Prostate gland (tissue), 2 donors: Measurements from ENCODE around the gene C21orf58. TPM values are rescaled to one million over a fixed set of nuclear protein-coding genes. Genes with fewer than 3 reads are reported as not detected.

ENCODE experiments used
- DNase-seq: peaks from one replicate; pipeline ENCODE4 v3.0.0-alpha.2; 2019; ENCODE audit warnings: low spot score
- H3K27ac ChIP-seq, 2 donors: fragments of 200-600 bp; sonication (generic); 2 replicates each; pipeline ENCODE4 v1.5.1; 2017 to 2019
- H3K27me3 ChIP-seq: fragments of 200-600 bp; sonication (generic); replicated peaks from 2 replicates; pipeline ENCODE4 v1.5.1; 2019; ENCODE audit not compliant: insufficient read depth
- H3K36me3 ChIP-seq, 2 donors: fragments of 200-600 bp; sonication (generic); 1 replicate in 1 of 2; 2 replicates in 1 of 2; pipeline versions ENCODE4 v1.5.1 to v1.8.1; 2017 to 2019
- H3K4me1 ChIP-seq: fragments of 200-600 bp; sonication (generic); replicated peaks from 2 replicates; pipeline ENCODE4 v1.5.1; 2019
- H3K4me3 ChIP-seq, 2 donors: fragments of 200-600 bp; sonication (generic); 2 replicates each; pipeline ENCODE4 v1.5.1; 2017 to 2019
- H3K9me3 ChIP-seq: fragments of 200-600 bp; sonication (generic); 2 replicates; pipeline ENCODE4 v1.5.1; 2017
- CTCF ChIP-seq, 4 experiments: fragments of 200-600 bp in 2 of 4; fragments of 450-650 bp in 2 of 4; sonication (generic) in 2 of 4; IDR thresholded peaks; 1 replicate in 3 of 4; 2 replicates in 1 of 4; pipeline ENCODE4 v1.5.1; 2016 to 2019; ENCODE audit warnings: antibody characterized with exemption in 4 of 4, mild to moderate bottlenecking in 2 of 4, moderate library complexity in 2 of 4
- POLR2A ChIP-seq: fragments of 450-650 bp; IDR thresholded peaks from one replicate; pipeline ENCODE4 v1.6.1; 2016; ENCODE audit warnings: antibody characterized with exemption, mild to moderate bottlenecking
- POLR2AphosphoS5 ChIP-seq: sonication (generic); formaldehyde crosslinking; IDR thresholded peaks from one replicate; pipeline ENCODE4 v1.6.1; 2017; ENCODE audit warnings: antibody characterized with exemption
- WGBS: methylation state at CpG from one replicate; pipeline ENCODE4 v1.1.5; 2018; 5-methylcytosine and 5-hydroxymethylcytosine counted together
- intact Hi-C: fragments of 100-400 bp; cut with DNase I; formaldehyde crosslinking; loops from one replicate; pipeline ENCODE4 v1.14.2; 2022
- total RNA-seq, 2 donors: library from RNA; depleted of rRNA; stranded (reverse); fragments of >200 nt; gene quantifications; one replicate each; pipeline ENCODE4 v1.1.0, GENCODE V29; 2016

Gene C21orf58
- total RNA-seq, 2 donors from 2014 or later = 4.0 to 8.9 TPM

GRCh38 chr21:46286648-46287002 is 37.0 kb downstream of the C21orf58 start:
- under 1% methylated on average over 16 of the region's 16 CpGs for WGBS
- intact Hi-C loops = loop anchor here (5.0 to 10.0 kb wide), 2 partner anchors 36 to 142 kb away; partner anchors contain the start of genes C21orf58 and PCNT
- peaks cover 7% of the 10 kb centered on the region for H3K4me1 ChIP-seq
- peak overlapping the region; percentile 95 to 99 for H3K4me3 ChIP-seq
- no peaks in the 10 kb centered on the region for H3K9me3 ChIP-seq
- no peak for TF ChIP-seq POLR2A
- no peak for TF ChIP-seq POLR2AphosphoS5
- TF ChIP-seq CTCF (IDR thresholded peaks at IDR 0.05) = no peak
- peak overlapping the region; percentile 93 to 94 for H3K27ac ChIP-seq
- DNase-seq = no peak
- H3K27me3 ChIP-seq = no peaks in the 10 kb centered on the region
- H3K36me3 ChIP-seq = no peaks in the 10 kb centered on the region

GRCh38 chr21:46285761-46286647 is 37.7 kb downstream of the C21orf58 start, which contains the start of gene YBEY:
Gene YBEY, plus strand, starts transcription at chr21:46286342. Its CDS starts 572 bp downstream, at chr21:46286914.
- TF ChIP-seq POLR2AphosphoS5 = peak; percentile 74
- TF ChIP-seq CTCF (IDR thresholded peaks at IDR 0.05) = peak; percentile 15 to 66 (median 46)
- peak; percentile 63 for TF ChIP-seq POLR2A
- H3K36me3 ChIP-seq = no peaks in the 10 kb centered on the region
- peak within 1 kb of the TSS; percentile 93 to 94 for H3K27ac ChIP-seq
- intact Hi-C loops = loop anchor here (5.0 to 10.0 kb wide), 2 partner anchors 36 to 141 kb away; partner anchors contain the start of genes C21orf58 and PCNT
- WGBS = under 1% methylated on average over 91 of the region's 105 CpGs
- H3K4me3 ChIP-seq = peak within 1 kb of the TSS; percentile 95 to 99
- peak; percentile 84 for DNase-seq
- H3K9me3 ChIP-seq = no peaks in the 10 kb centered on the region
- peaks cover 7% of the 10 kb centered on the region for H3K4me1 ChIP-seq
- no peaks in the 10 kb centered on the region for H3K27me3 ChIP-seq

GRCh38 chr21:46285206-46285661 is 38.4 kb downstream of the C21orf58 start, which contains the start of gene MCM3AP:
Gene MCM3AP, minus strand, starts transcription at chr21:46285611. Its CDS starts 325 bp downstream, at chr21:46285286.
- Histone ChIP-seq H3K36me3 (no peaks in the 10 kb centered on the region), H3K4me3 (peak within 1 kb of the TSS; percentile 95 to 99), H3K27ac (peak within 1 kb of the TSS; percentile 93 to 94), H3K9me3 (no peaks in the 10 kb centered on the region), H3K27me3 (no peaks in the 10 kb centered on the region), H3K4me1 (peaks cover 7% of the 10 kb centered on the region)
- DNase-seq = no peak
- 39% methylated on average over 6 of the region's 6 CpGs for WGBS
- no peak for TF ChIP-seq POLR2AphosphoS5
- TF ChIP-seq POLR2A = no peak
- TF ChIP-seq CTCF (IDR thresholded peaks at IDR 0.05) = no peak
- intact Hi-C loops = loop anchor here (5.0 to 10.0 kb wide), 2 partner anchors 37 to 140 kb away; partner anchors contain the start of genes C21orf58 and PCNT

- Histone ChIP-seq H3K9me3 (no peaks in the 10 kb centered on the region), H3K27me3 (no peaks in the 10 kb centered on the region), H3K36me3 (peaks cover 2 to 4% of the 10 kb centered on the region in 2 donors), H3K4me3 (no peak overlapping the region), H3K4me1 (peaks cover 7% of the 10 kb centered on the region), H3K27ac (peak overlapping the region; percentile 93 to 94)
- 81% methylated on average over 1 of the region's 1 CpG for WGBS
- intact Hi-C loops = loop anchor here (5.0 to 10.0 kb wide), 2 partner anchors 38 to 140 kb away; partner anchors contain the start of genes C21orf58 and PCNT
- no peak for DNase-seq
- TF ChIP-seq CTCF (IDR thresholded peaks at IDR 0.05) = no peak
Measured at GRCh38 chr21:46284733-46285132, 38.9 kb downstream of the C21orf58 start.
